Mononuclear cell (primary cell): Measurements from ENCODE around the gene ERO1B. TPM values are rescaled to one million over a fixed set of nuclear protein-coding genes. Genes with fewer than 3 reads are reported as not detected.
A peak's percentile ranks its signal among the peaks of the same experiment; 100 is the strongest.

Experiments
- H3K27me3 ChIP-seq: 2 replicates; pipeline ENCODE4 v1.6.0; 2011; ENCODE audit warnings: low read length, control low read depth; ENCODE audit not compliant: insufficient read depth
- H3K4me1 ChIP-seq: 2 replicates; pipeline ENCODE4 v1.5.1; 2011; ENCODE audit warnings: mild to moderate bottlenecking, low read length, control low read depth; ENCODE audit not compliant: insufficient read depth
- H3K4me3 ChIP-seq: 2 replicates; pipeline ENCODE4 v1.5.1; 2011; ENCODE audit warnings: mild to moderate bottlenecking, low read length, moderate library complexity
- H3K9me3 ChIP-seq: 2 replicates; pipeline ENCODE4 v1.5.1; 2011; ENCODE audit warnings: low read depth, mild to moderate bottlenecking, control low read depth, low read length
- total RNA-seq: library from RNA; depleted of rRNA; stranded (reverse); fragments of >200 nt; gene quantifications from one replicate; pipeline ENCODE4 v1.2.3, GENCODE V29; 2012

Gene ERO1B
- total RNA-seq, 1 donor: 16.6 TPM

- H3K4me3 ChIP-seq: peak overlapping the region; percentile 97
- H3K27me3 ChIP-seq: no peaks in the 10 kb centered on the region
- no peaks in the 10 kb centered on the region for H3K9me3 ChIP-seq
- peaks cover 36% of the 10 kb centered on the region for H3K4me1 ChIP-seq
Measured at GRCh38 chr1:236282425-236282716, 613 bp upstream of the ERO1B start.

- no peaks in the 10 kb centered on the region for H3K9me3 ChIP-seq
- H3K4me1 ChIP-seq: peaks cover 36% of the 10 kb centered on the region
- H3K27me3 ChIP-seq: no peaks in the 10 kb centered on the region
- peak overlapping the region; percentile 97 for H3K4me3 ChIP-seq
Measured at GRCh38 chr1:236281198-236281653, 532 bp downstream of the ERO1B start.

GRCh38 chr1:236280438-236281197 is 1.1 kb downstream of the ERO1B start:
- H3K4me3 ChIP-seq: peak overlapping the region; percentile 97
- H3K27me3 ChIP-seq: no peaks in the 10 kb centered on the region

GRCh38 chr1:236275586-236275985 is 6.2 kb downstream of the ERO1B start:
- Histone ChIP-seq H3K4me1 (peaks cover 5% of the 10 kb centered on the region), H3K27me3 (no peaks in the 10 kb centered on the region), H3K9me3 (no peaks in the 10 kb centered on the region), H3K4me3 (no peak overlapping the region)

More at GRCh38 chr1:236280438-236281197, 1.1 kb downstream of the ERO1B start:
- no peaks in the 10 kb centered on the region for H3K9me3 ChIP-seq
- H3K4me1 ChIP-seq: peaks cover 36% of the 10 kb centered on the region

GRCh38 chr1:236275061-236275460 is 6.7 kb downstream of the ERO1B start:
- Histone ChIP-seq H3K27me3 (no peaks in the 10 kb centered on the region), H3K4me1 (no peaks in the 10 kb centered on the region), H3K9me3 (no peaks in the 10 kb centered on the region), H3K4me3 (no peak overlapping the region)

- Histone ChIP-seq H3K27me3 (no peaks in the 10 kb centered on the region), H3K4me3 (no peak overlapping the region), H3K9me3 (no peaks in the 10 kb centered on the region), H3K4me1 (no peaks in the 10 kb centered on the region)
Measured at GRCh38 chr1:236273358-236273757, 8.4 kb downstream of the ERO1B start.

GRCh38 chr1:236269439-236269838 is 12.3 kb downstream of the ERO1B start:
- no peaks in the 10 kb centered on the region for H3K27me3 ChIP-seq
- H3K4me1 ChIP-seq: no peaks in the 10 kb centered on the region

GRCh38 chr1:236261898-236262297 is 19.9 kb downstream of the ERO1B start:
- peaks cover 37% of the 10 kb centered on the region for H3K9me3 ChIP-seq
- no peak overlapping the region for H3K4me3 ChIP-seq
- no peaks in the 10 kb centered on the region for H3K4me1 ChIP-seq
- no peaks in the 10 kb centered on the region for H3K27me3 ChIP-seq

More at GRCh38 chr1:236269439-236269838, 12.3 kb downstream of the ERO1B start:
- Histone ChIP-seq H3K4me3 (no peak overlapping the region), H3K9me3 (no peaks in the 10 kb centered on the region)

GRCh38 chr1:236261033-236261432 is 20.7 kb downstream of the ERO1B start:
- no peaks in the 10 kb centered on the region for H3K4me1 ChIP-seq
- H3K27me3 ChIP-seq: no peaks in the 10 kb centered on the region
- no peak overlapping the region for H3K4me3 ChIP-seq
- peaks cover 37% of the 10 kb centered on the region for H3K9me3 ChIP-seq

GRCh38 chr1:236259043-236259442 is 22.7 kb downstream of the ERO1B start:
- Histone ChIP-seq H3K4me1 (no peaks in the 10 kb centered on the region), H3K9me3 (peaks cover 37% of the 10 kb centered on the region), H3K4me3 (no peak overlapping the region), H3K27me3 (no peaks in the 10 kb centered on the region)

- Histone ChIP-seq H3K4me1 (no peaks in the 10 kb centered on the region), H3K9me3 (peaks cover 37% of the 10 kb centered on the region), H3K4me3 (no peak overlapping the region), H3K27me3 (no peaks in the 10 kb centered on the region)
Measured at GRCh38 chr1:236258114-236258622, 23.6 kb downstream of the ERO1B start.

GRCh38 chr1:236257216-236257615 is 24.5 kb downstream of the ERO1B start:
- H3K4me3 ChIP-seq: no peak overlapping the region
- no peaks in the 10 kb centered on the region for H3K4me1 ChIP-seq
- H3K9me3 ChIP-seq: peaks cover 36% of the 10 kb centered on the region
- no peaks in the 10 kb centered on the region for H3K27me3 ChIP-seq

GRCh38 chr1:236253918-236254637 is 27.7 kb downstream of the ERO1B start:
- Histone ChIP-seq H3K4me1 (no peaks in the 10 kb centered on the region), H3K4me3 (no peak overlapping the region), H3K27me3 (no peaks in the 10 kb centered on the region), H3K9me3 (peaks cover 18% of the 10 kb centered on the region)

GRCh38 chr1:236253119-236253518 is 28.6 kb downstream of the ERO1B start:
- Histone ChIP-seq H3K4me3 (no peak overlapping the region), H3K9me3 (peaks cover 12% of the 10 kb centered on the region), H3K27me3 (no peaks in the 10 kb centered on the region), H3K4me1 (no peaks in the 10 kb centered on the region)

GRCh38 chr1:236251587-236251986 is 30.2 kb downstream of the ERO1B start:
- Histone ChIP-seq H3K9me3 (no peaks in the 10 kb centered on the region), H3K4me3 (no peak overlapping the region), H3K27me3 (no peaks in the 10 kb centered on the region), H3K4me1 (no peaks in the 10 kb centered on the region)
